ENCODE data around the gene PRDM11. TPM values are rescaled to one million over a fixed set of nuclear protein-coding genes. Genes with fewer than 3 reads are reported as not detected.

PRDM11 gene
- total RNA-seq, 4 donors from 2014 or later: 5.0 to 15.4 (median 9.5) TPM

DNA sequence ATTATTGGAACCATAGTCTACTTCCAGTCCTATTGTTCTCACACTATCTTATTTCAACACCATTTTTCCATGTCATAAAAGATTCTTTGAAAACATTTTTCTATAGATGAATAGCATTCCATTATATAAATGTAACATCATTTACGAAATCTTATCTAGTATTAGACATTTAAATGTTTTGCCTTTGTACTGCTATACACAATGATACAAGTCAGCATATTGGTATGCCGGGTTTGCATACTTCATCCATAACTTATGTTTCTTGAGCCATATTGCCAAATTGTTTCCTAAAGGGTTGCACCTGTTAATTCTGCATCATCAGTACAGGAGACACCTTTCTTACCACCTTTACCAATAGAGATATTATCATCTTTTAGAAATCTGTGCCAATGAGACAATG lies 71.6 kb downstream of the PRDM11 start:
- TF ChIP-seq, protein P1, sequence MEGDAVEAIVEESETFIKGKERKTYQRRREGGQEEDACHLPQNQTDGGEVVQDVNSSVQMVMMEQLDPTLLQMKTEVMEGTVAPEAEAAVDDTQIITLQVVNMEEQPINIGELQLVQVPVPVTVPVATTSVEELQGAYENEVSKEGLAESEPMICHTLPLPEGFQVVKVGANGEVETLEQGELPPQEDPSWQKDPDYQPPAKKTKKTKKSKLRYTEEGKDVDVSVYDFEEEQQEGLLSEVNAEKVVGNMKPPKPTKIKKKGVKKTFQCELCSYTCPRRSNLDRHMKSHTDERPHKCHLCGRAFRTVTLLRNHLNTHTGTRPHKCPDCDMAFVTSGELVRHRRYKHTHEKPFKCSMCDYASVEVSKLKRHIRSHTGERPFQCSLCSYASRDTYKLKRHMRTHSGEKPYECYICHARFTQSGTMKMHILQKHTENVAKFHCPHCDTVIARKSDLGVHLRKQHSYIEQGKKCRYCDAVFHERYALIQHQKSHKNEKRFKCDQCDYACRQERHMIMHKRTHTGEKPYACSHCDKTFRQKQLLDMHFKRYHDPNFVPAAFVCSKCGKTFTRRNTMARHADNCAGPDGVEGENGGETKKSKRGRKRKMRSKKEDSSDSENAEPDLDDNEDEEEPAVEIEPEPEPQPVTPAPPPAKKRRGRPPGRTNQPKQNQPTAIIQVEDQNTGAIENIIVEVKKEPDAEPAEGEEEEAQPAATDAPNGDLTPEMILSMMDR (IDR thresholded peaks at IDR 0.05 in 4 of 5, conservative IDR thresholded peaks at IDR 0.05 in 1 of 5): no peak
- H3K4me1 ChIP-seq: peaks cover 7 to 21% of the 10 kb centered on the region in 2 donors
- no peak overlapping the region for H3K4me3 ChIP-seq
- H3K27ac ChIP-seq: no peak overlapping the region
- H3K27me3 ChIP-seq: no peaks in the 10 kb centered on the region
- ATAC-seq (no peak), DNase-seq (no peak)
- intact Hi-C loops (cut with DNase I; ENCODE audit: low total_unique reads) (no loop called here), in situ Hi-C loops (cut with MboI; ENCODE audit: low sequenced_read_pairs in 4 of 4) (no loop called here)
- no peaks in the 10 kb centered on the region for H3K9me3 ChIP-seq
- no peaks in the 10 kb centered on the region for H3K36me3 ChIP-seq

DNA sequence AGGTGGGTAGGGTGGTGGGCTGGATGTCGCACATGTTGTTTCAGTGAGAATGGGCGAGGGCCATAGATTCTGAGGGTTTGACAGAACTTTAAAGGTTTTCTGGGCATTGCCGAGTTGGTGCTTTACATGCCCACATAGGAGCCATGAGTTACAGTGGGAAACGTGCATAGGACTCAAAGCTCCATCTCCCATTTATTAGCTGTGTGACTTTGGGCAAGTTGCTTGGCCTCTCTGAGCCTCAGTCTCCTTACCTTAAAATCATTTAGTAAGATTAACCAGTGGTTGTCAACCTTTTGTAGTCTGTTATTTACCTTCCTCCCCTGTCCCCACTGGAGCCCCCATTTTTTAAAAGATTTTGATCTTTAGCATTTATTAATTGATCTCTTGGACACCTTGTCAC lies 72.3 kb downstream of the PRDM11 start:
- ATAC-seq (no peak), DNase-seq (no peak)
- peaks cover 7 to 14% of the 10 kb centered on the region in 2 donors for H3K4me1 ChIP-seq
- no peak overlapping the region for H3K4me3 ChIP-seq
- H3K27ac ChIP-seq: no peak overlapping the region
- H3K27me3 ChIP-seq: no peaks in the 10 kb centered on the region
- H3K9me3 ChIP-seq: no peaks in the 10 kb centered on the region
- no peaks in the 10 kb centered on the region for H3K36me3 ChIP-seq
- intact Hi-C loops (cut with DNase I; ENCODE audit: low total_unique reads) (no loop called here), in situ Hi-C loops (cut with MboI; ENCODE audit: low sequenced_read_pairs in 4 of 4) (no loop called here)
- TF ChIP-seq, protein P1 (IDR thresholded peaks at IDR 0.05 in 4 of 5, conservative IDR thresholded peaks at IDR 0.05 in 1 of 5): no peak
- TF ChIP-seq POLR2A (IDR thresholded peaks at IDR 0.05): no peak

DNA sequence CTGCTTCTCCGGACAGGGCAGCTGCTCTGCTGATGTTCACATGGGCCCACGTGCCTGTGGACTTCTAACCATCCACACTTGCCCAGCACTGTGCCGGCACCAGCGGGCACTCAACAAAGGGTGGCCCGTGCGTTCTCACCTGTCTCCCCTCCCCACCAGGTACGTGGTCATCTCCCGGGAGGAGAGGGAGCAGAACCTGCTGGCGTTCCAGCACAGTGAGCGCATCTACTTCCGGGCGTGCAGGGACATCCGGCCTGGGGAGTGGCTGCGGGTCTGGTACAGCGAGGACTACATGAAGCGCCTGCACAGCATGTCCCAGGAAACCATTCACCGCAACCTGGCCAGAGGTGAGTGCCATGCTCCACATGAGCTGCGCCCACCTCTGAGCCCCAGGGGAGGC lies 73.0 kb downstream of the PRDM11 start:
- H3K27ac ChIP-seq: no peak overlapping the region
- no peaks in the 10 kb centered on the region for H3K27me3 ChIP-seq
- no peaks in the 10 kb centered on the region for H3K36me3 ChIP-seq
- ATAC-seq: no peak
- TF ChIP-seq POLR2A (IDR thresholded peaks at IDR 0.05): no peak
- TF ChIP-seq, protein P1 (IDR thresholded peaks at IDR 0.05 in 4 of 5, conservative IDR thresholded peaks at IDR 0.05 in 1 of 5): no peak
- intact Hi-C loops (cut with DNase I; ENCODE audit: low total_unique reads) (no loop called here), in situ Hi-C loops (cut with MboI; ENCODE audit: low sequenced_read_pairs in 4 of 4) (no loop called here)
- no peak overlapping the region for H3K4me3 ChIP-seq
- no peak for DNase-seq
- no peaks in the 10 kb centered on the region for H3K9me3 ChIP-seq
- H3K4me1 ChIP-seq: peaks cover under 1 to 7% of the 10 kb centered on the region in 2 donors

DNA sequence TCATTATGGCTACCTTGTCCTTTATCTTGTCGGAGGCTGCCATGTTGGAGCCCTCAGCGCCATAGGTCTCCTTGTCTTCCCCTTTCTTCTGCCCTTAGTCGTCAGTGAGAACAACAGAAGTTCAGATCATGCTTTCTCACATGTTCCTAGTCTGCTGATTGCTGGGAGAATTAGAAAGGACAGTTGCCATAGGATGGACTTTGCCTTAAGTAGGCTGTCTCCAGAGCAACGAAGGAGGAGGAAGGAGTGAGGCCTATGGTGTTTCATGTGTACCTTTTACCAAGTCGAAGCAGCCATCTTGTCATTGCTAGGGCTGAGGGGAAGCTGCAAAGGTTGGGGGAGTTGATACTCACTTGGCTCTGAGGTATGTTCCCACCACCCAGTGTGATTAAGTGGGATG lies 77.1 kb downstream of the PRDM11 start:
- peaks cover 0 to 8% of the 10 kb centered on the region in 2 donors for H3K36me3 ChIP-seq

More for the DNA sequence above, 77.1 kb downstream of the PRDM11 start:
- intact Hi-C loops (cut with DNase I; ENCODE audit: low total_unique reads): no loop called here
- Histone ChIP-seq H3K27me3 (no peaks in the 10 kb centered on the region), H3K4me3 (no peak overlapping the region), H3K9me3 (no peaks in the 10 kb centered on the region), H3K27ac (no peak overlapping the region), H3K4me1 (no peaks in the 10 kb centered on the region)
- DNase-seq: no peak
- no peak for ATAC-seq
- TF ChIP-seq POLR2A (IDR thresholded peaks at IDR 0.05): no peak
- TF ChIP-seq, protein P1 (IDR thresholded peaks at IDR 0.05 in 4 of 5, conservative IDR thresholded peaks at IDR 0.05 in 1 of 5): no peak
- in situ Hi-C loops (cut with MboI; ENCODE audit: low sequenced_read_pairs in 4 of 4): no loop called here

Measured in gastrocnemius medialis (tissue), 4 donors.